ENCODE data around the gene MAML3. TPM values are rescaled to one million over a fixed set of nuclear protein-coding genes. Genes with fewer than 3 reads are reported as not detected.

Gene MAML3
- total RNA-seq, 4 donors from 2014 or later, result 18.2 to 42.7 (median 28.6) TPM

- H3K27me3 ChIP-seq, result no peaks in the 10 kb centered on the region
Measured at GRCh38 chr4:139669890-139670289, 484.1 kb downstream of the MAML3 start.

GRCh38 chr4:139669335-139669734 is 484.6 kb downstream of the MAML3 start:
- no peak for DNase-seq (ENCODE audit: low spot score in 2 of 2)
- peaks cover 50% of the 10 kb centered on the region for H3K4me1 ChIP-seq

More at GRCh38 chr4:139669890-139670289, 484.1 kb downstream of the MAML3 start:
- Histone ChIP-seq H3K9me3 (no peaks in the 10 kb centered on the region), H3K27ac (no peak overlapping the region), H3K4me3 (no peak overlapping the region), H3K4me1 (peaks cover 44% of the 10 kb centered on the region), H3K36me3 (peaks cover 2% of the 10 kb centered on the region)
- WGBS, result 74% methylated on average over 6 of the region's 6 CpGs
- no peak for DNase-seq (ENCODE audit: low spot score in 2 of 2)
- TF ChIP-seq POLR2A (IDR thresholded peaks at IDR 0.05), result no peak
- TF ChIP-seq POLR2AphosphoS5 (IDR thresholded peaks at IDR 0.05), result no peak
- no peak for TF ChIP-seq CTCF (IDR thresholded peaks at IDR 0.05)
- no peak for TF ChIP-seq EP300 (IDR thresholded peaks at IDR 0.05)

GRCh38 chr4:139668658-139669201 is 485.3 kb downstream of the MAML3 start:
- no peak for TF ChIP-seq EP300 (IDR thresholded peaks at IDR 0.05)
- no peak for TF ChIP-seq POLR2AphosphoS5 (IDR thresholded peaks at IDR 0.05)
- TF ChIP-seq CTCF (IDR thresholded peaks at IDR 0.05), result no peak
- TF ChIP-seq POLR2A (IDR thresholded peaks at IDR 0.05), result no peak
- Histone ChIP-seq H3K27me3 (no peaks in the 10 kb centered on the region), H3K4me1 (peaks cover 50% of the 10 kb centered on the region), H3K4me3 (no peak overlapping the region), H3K36me3 (peaks cover 2% of the 10 kb centered on the region), H3K9me3 (no peaks in the 10 kb centered on the region), H3K27ac (no peak overlapping the region)
- no peak for DNase-seq (ENCODE audit: low spot score in 2 of 2)
- WGBS, result 84% methylated on average over 4 of the region's 4 CpGs

More at GRCh38 chr4:139669335-139669734, 484.6 kb downstream of the MAML3 start:
- H3K27me3 ChIP-seq, result no peaks in the 10 kb centered on the region
- TF ChIP-seq POLR2A (IDR thresholded peaks at IDR 0.05) (no peak), EP300 (IDR thresholded peaks at IDR 0.05) (no peak), CTCF (IDR thresholded peaks at IDR 0.05) (no peak), POLR2AphosphoS5 (IDR thresholded peaks at IDR 0.05) (no peak)
- no peaks in the 10 kb centered on the region for H3K9me3 ChIP-seq
- WGBS, result 81% methylated on average over 6 of the region's 6 CpGs
- peaks cover 2% of the 10 kb centered on the region for H3K36me3 ChIP-seq
- no peak overlapping the region for H3K27ac ChIP-seq
- H3K4me3 ChIP-seq, result no peak overlapping the region

- no peak for DNase-seq (ENCODE audit: low spot score in 2 of 2)
- no peak overlapping the region for H3K27ac ChIP-seq
- H3K9me3 ChIP-seq, result no peaks in the 10 kb centered on the region
- peaks cover 2% of the 10 kb centered on the region for H3K36me3 ChIP-seq
- TF ChIP-seq POLR2A (IDR thresholded peaks at IDR 0.05) (no peak), POLR2AphosphoS5 (IDR thresholded peaks at IDR 0.05) (no peak), EP300 (IDR thresholded peaks at IDR 0.05) (no peak), CTCF (IDR thresholded peaks at IDR 0.05) (no peak)
- WGBS, result 69% methylated on average over 2 of the region's 2 CpGs
- H3K4me1 ChIP-seq, result peaks cover 50% of the 10 kb centered on the region
- H3K4me3 ChIP-seq, result no peak overlapping the region
- no peaks in the 10 kb centered on the region for H3K27me3 ChIP-seq
Measured at GRCh38 chr4:139668036-139668435, 485.9 kb downstream of the MAML3 start.

Other genes with a start within 250 kb of the MAML3 start
- 10 to 100 TPM; 26.9 to 42.9 (median 34.4) TPM for gene SCOC, start 219.5 kb upstream of the MAML3 start, total RNA-seq

Data from suprapubic skin (tissue), 4 donors.